SKM-1 (cell line): Measurements from ENCODE around the gene PCLO.
"Not testable (repeated sequence)": the region's sequence is repeated elsewhere in the genome, so short reads cannot be mapped to it uniquely, and the experiment has no call there.

ENCODE experiments used
- DNase-seq: peaks from one replicate; lab custom pipeline; 2025; ENCODE audit not compliant: unreplicated experiment; lab: John Stamatoyannopoulos, UW

The PCLO gene

DNA sequence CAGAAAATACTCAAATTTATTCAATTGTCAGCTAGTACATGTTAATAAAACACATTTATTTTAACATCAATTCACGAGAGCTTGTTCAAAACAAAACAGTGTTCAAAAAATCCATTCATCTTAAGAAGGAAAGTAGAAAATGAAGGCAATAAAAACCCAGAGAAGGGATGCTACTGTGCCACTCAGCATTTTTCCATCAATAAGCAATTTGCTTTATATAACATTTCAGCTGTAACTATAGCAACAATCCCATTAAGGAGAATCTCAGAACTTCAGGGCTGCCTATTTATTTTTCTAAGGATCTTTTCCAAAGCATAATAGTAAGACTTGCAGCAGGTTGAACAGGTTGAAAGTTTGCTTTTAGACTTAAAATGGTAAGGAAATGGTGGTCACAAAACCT is 190.5 kb downstream of the PCLO start:
- DNase-seq: no peak

DNA sequence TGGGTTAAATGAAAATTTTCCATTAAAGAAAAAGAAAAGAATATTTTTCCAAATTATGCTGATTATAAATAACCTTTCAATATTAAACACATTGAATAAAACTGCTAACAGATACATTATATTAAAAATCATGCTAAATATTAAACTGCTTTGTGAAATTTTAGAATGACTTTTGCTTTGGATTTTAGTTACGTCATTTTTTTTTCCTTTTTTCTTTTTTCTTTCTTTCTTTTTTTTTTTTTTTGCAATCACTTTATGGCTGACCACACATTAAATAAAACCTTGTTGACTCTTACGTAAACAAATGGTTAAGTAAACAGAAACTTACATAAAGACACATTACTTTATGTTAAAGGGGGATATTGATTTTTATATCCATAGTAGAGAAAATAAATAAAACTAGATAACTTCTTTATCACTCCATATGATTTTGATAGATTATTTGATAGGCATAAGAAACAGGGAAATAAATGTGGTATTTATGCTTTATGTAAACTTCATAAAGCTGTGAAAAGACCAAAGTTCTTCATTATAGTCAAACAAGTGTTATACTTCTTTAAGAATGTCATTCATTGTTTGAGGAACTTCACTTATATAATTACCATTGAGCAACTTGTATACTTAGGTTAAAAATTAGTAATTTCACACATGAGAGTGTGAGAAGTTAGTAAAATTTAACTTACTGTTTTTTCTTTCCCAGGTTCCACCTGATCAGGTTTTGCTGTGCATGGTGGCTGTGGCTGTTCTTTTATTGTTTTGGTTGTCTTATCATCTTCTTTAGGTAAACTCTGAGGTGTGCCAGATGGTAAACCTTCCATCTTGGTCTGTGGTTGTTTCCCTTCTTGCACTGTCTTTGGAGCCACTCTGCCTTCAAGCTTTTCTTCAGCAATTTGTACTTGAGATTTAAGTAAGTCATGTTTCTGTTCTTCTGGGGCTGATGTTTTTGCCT is 197.3 kb downstream of the PCLO start:
- DNase-seq: no peak

DNA sequence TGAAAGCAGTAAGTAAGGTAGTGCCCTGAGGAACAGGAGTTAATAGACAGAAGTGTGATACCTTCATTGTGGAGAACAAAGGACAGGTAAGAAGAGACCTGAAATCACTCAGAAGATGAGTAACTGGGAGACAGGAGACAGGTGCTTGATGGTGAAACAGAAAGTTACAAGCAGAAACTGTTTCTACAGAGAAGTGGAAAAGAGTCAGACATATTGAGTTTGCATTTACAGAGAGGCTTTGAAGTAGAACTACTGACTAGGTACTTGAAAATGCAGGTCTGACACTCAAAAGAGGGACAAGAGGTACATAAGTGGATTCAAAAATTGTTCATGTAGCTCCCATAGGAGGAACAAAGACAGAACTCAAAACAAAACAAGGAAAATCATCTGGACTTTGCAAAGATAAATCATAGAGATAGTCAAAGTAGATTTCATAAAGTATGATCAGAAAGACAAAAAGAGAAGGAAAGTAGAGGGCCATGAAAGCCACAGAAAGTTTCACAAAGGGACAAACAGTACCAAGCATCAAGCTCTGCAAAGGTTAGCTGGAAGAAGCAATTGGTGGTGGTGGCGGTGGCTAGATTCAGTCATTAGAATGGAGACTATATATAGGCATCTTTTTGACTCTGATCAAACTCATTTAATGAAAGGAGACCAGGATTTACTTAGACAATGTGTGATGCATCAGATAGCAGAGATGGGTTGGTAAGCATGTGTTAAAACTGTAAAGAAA is 198.4 kb downstream of the PCLO start:
- no peak for DNase-seq

DNA sequence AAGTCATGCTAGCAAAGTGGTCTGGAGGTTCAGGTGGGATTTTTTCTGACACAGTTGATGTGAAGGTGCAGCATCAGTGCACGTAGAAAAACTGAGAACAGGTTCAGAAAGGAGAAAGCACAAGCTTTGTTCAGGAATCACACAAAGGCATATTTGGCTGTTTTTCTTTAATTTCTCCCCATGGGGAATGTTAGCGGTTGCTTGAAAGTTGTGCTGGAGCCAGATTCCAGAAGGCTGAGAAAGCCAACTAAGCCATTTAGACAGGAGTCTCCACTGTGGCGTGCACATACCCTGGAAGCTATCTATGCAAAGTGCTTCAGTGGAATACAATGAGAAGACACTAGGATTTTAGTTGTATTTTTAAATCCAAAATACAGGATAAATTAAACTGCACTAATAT is 201.4 kb downstream of the PCLO start:
- no peak for DNase-seq

DNA sequence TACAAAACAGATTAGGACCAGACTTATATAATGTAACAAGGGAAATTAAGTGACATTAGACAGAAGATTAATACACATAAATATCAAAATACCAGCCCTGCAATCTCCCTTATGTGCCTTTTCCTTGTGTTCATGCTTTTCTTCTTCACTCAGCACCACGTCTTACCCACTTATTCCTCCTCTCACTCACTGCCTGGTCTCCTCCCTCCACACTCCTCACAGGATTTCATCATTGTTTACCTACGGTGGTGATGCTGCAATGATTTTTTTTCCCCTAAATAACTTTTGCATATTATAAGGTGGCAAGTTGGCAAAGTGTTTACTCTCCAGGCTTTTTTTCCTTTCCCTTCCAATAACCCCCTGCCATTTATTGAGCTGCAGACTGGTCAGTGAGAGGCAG is 203.2 kb downstream of the PCLO start:
- no peak for DNase-seq

DNA sequence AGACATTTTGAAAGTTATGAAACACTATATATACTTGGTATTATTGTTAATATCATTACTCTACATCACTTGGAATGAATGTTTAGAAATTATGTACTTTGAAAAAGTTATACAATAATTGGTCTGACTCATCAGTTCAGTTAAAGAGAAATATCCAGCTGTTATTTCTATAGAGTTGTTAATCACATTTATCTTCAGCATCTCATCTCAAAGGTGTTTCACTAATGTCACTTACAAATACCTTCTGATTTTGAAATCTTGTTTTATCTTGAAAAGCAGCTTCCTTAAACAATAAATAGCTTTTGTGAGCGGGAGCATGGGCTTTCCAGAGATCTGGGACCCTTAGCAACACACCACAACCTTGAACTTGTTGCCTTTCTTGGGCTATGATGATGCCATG is 205.2 kb downstream of the PCLO start:
- DNase-seq: no peak

DNA sequence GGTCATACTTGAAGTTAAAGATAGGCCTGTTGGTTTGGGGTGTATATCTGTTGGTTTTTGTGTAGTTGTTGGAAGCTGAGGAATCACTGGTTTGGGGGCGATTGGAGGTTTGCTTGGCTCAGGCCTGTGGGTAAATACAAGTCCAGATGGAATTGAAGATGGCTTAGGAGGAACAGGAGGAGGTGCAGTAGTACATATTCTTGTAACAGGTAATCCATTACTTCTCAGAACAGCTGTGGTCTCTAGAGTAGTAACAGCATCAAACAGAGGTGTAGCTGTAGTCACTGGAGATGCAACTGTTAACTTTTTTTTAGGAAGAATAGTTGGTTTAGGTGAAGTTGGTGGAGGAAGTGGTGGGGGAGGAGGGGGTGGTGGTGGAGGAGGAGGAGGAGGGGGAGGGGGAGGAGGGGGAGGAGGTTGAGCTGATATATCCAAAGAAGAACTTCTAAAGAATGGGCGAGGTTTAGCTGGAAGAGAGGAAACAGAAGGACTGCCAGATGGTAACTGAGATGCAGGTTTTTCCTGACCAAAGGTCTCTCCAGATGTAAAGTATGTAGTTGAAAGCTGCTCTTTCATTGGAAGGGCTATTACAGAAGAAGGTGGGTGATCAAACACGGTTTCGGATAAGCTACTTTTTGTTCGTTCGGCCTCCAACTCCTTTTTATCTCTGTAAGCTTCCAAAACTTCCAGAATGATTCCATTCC is 209.2 kb downstream of the PCLO start:
- no peak for DNase-seq

DNA sequence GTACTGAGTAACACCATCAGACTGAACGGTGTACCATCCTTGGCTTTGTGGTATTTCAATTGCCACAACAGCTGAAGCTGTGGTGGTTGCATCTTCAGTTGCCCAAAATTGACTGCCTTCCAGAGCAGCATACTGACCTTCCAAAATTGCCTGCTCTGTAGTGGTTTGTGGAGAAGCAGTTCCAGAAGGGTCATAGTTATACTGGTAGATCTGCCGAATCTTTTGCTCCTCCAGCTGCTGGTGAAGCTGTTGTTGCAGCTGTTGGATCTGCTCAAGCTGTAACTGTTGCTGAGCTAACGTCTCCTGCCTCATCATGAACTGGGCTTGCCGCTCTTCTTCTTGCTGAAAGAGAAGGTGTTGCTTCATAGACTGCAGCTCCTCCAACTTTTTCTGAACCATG is 212.2 kb downstream of the PCLO start:
- DNase-seq: no peak

DNA sequence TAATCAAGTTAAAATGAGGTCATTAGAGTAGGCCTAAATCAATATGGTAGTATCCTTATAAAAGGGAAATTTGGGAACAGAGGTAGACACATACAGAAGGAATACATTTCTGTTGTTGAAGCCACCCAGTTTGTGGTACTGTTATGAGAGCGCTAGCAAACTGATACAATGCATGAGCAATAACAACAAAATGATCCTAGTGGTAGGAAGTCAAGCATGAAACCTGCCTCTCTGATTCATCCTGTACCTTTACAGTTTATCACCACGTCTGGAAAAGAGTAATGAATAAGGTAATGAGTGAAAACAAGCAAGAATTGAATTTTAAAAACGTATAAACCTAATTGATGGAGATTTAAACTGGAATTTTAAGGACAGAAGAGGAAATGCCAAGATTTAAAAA is 217.2 kb downstream of the PCLO start:
- DNase-seq: no peak

DNA sequence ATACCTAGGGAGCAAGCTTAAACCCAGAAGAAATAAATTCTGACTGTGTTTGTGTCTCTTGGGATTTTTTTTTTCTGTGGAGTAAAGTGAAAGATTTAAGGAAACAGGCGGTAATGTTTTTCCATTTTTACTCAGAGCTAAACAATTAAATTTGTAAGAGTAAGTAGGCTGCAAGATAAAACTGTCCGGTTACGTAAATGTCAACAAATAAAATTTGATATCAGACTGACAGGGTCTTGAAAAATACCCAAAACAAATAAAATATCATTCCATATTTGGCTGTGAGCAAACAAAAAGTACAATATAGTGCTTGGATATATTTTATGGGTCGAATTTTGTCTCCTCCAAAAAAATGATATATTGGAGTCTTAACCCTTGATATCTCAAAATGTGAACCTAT is 217.6 kb downstream of the PCLO start:
- DNase-seq: no peak

DNA sequence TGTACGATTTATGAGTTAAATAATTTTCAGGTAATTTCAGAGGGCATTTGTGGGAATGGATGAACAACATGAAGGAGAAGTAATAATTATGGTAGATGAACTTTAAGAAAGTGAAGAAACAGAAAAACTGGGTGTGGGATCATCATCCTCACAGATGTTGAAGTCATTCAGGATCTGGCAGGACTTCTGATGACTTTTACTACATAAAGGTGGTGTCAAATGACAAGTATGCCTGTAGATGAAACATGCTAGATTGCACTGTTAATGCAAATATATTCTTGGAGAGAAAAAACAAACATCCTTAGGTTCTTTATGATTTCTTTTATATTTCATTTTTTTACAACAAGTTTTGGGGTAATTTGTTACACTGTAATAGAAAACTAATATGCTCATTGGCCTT is 230.2 kb downstream of the PCLO start:
- no peak for DNase-seq

DNA sequence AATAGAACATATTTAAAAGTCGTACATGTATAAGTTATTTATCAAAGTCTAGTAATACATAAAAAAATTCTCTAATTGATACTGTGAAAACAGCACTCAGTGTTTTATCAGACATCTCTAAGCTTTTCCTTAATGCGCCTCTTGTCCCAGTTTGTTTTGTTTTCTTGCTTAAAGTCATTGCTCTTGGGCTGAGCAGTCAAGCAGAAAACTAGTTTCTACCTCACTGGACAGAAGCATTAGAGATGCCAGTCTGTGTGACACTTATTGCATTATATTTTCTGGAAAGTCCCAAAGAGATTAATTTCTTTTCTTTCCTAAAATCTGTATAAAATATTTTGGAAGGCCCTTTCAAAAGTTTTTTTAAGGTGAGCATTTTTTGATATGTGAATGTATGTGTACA is 236.2 kb downstream of the PCLO start:
- DNase-seq: no peak

DNA sequence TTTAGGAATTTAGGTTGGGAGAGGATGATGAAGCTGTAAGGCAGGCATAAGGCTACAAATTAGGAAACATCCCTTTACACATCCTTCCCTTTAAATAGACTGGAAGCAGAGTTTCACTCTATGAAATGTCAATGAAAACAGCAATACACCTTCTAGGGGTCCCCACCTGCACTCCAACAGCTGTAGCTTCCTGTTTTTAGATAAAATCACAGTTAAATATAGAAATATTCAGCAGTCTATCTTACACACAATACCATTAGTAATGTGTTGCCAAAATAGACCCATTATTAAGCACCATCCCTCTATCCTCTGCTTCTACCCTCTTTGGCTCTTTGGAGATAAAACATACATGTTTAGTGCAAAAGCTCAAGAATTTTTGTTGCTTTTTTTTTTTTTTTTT is 237.4 kb downstream of the PCLO start:
- no peak for DNase-seq

DNA sequence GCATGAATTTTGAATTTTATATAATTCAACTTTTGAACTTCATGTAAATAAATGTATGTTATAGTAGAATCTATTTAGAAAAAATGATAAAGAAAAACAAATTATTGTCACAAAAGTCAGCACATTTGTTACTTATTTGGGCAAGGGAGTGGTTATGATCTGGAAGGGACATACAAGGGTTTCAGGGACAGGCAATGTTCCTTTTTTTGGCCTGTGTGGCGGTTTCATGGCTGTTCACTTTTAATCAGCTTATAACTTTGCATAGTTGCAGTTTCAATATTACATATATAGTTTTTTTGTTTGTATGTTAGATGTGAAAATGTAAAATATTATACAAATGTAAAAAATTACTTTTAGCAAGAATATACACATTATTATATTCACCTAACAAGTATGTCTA is 256.2 kb downstream of the PCLO start:
- DNase-seq: no peak

DNA sequence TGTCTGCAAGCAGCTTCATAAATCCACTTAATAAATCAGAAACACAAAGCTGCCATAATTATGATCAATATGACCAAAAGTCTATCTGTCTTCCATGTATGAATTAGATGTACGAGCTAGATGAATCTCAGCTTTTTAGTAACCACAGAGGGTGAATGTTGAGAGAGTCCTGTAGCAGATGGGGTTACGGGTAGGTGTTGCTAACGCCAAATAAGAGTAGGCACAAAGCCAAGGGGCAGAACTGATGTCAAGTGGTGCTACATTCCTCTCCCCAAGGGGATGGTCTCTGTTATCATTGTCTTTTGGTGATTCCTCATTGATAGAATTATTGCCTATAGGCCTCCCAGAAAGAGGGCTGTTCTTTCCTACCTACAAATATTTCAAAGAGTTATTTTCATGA is 257.8 kb downstream of the PCLO start:
- DNase-seq: no peak

DNA sequence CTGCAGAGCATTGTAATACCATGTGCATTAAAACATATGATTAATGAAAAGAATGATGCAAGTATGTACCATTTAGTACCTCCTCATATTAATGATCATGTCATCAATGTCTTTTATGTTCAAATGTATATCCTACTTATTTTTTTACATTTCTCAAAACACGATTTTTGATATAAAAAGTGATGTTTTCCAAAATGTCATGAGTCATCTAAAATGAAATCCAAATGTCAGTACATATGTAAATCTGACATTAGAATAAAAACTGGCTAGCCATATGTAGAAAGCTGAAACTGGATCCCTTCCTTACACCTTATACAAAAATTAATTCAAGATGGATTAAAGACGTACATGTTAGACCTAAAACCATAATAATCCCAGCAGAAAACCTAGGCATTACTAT is 261.6 kb downstream of the PCLO start:
- DNase-seq: not testable (repeated sequence)

DNA sequence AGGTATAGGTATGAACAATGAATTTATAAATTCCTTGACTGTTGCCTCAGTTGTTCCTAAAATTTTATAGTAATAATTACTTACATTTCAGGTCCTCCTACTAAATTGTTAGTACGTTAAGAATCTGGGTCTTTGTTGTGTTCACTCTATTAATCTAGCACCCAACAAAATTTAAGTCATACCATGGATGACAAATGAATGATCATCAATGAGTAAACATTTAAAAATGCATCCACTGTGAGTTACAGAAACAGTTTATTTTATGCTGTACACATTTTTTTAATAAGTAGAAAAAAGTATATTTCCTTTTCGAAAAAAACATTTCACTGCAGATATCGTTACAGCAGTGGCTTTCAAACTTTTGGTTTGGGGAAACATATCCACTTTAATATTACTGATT is 265.2 kb downstream of the PCLO start:
- no peak for DNase-seq

DNA sequence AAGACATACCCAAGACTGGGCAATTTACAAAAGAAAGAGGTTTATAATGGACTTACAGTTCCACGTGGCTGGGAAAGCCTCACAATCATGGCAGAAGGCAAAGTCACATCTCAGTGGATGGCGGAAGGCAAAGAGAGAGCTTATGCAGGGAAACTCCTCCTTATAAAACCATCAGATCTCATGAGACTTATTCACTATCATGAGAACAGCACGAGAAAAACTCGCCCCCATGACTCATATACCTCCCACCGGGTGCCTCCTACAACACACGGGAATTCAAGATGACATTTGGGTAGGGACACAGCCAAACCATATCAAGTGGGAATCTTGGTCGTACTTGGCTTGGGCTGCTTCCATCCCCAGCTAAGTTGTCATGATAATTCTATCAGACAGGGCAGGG is 268.3 kb downstream of the PCLO start:
- DNase-seq: not testable (repeated sequence)

DNA sequence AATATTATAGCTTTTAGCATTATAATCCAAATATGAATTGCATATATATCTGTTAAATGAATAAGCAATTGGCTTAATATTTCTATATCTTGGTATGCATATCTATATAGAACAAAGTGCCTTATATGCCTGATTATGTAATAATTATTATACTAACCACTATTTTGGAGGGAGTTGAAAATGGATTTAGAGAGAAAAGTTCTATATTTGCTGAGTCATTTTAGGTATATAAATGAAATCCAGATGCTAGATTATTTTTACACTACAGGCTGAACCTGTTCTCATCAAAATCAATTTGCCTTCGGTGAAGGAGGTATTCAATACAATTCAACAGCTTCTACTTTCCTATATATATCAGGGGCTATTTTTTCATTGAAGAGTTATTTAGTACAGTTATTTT is 276.4 kb downstream of the PCLO start:
- DNase-seq: no peak

DNA sequence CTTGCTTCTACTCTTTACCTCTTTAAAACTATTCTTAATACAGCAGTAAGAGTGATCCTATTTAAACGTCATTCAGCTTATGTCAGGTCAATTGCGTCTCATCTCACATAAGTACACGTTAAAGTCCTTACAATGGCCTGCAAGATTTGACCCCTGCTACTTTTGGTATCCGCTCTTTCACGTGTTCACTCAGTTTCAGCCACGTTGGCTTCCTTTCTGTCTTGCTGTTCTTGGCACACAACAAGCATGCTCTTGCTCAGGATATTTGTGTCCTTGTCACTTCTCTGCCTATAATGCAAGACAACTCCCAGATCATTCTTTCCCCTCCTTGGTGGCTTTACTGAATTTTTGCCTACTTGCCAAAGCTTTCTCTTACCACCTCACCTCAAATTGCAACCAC is 296.8 kb downstream of the PCLO start:
- no peak for DNase-seq

DNA sequence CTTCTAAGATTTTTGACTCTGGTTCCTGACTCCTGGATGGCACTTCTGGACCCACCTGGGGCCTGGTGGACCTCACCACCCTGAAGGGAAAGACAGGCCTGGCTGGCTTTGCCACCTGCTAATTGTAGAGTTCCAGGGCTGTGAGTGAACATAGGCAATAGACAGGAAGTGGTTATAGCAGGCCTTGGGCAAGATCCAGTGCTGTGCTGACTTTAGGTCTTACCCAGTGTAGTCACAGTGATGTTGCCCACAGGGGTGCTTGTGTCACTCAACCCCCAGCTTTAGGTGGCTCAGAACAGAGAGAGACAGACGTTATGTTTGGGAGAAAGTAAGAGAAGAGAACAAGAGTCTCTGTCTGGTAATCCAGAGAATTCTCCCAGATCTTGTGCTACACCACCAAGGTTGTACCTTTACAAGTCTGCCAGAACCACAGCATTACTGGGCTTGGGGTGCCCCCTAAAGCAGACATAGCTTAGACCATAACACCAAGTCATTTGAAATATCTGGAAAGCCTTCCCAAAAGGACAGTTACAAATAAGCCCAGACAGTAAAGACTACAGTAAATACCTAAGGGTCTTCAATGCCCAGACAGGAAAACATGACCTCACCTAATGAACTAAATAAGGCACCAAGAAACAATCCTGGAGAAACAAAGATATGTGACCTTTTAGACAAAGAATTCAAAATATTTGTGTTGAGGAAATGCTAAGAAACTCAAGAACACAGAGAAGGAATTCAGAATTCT is 303.4 kb downstream of the PCLO start:
- no peak for DNase-seq
